ENCODE results near the gene RPL10A.

RPL10A gene

DNA sequence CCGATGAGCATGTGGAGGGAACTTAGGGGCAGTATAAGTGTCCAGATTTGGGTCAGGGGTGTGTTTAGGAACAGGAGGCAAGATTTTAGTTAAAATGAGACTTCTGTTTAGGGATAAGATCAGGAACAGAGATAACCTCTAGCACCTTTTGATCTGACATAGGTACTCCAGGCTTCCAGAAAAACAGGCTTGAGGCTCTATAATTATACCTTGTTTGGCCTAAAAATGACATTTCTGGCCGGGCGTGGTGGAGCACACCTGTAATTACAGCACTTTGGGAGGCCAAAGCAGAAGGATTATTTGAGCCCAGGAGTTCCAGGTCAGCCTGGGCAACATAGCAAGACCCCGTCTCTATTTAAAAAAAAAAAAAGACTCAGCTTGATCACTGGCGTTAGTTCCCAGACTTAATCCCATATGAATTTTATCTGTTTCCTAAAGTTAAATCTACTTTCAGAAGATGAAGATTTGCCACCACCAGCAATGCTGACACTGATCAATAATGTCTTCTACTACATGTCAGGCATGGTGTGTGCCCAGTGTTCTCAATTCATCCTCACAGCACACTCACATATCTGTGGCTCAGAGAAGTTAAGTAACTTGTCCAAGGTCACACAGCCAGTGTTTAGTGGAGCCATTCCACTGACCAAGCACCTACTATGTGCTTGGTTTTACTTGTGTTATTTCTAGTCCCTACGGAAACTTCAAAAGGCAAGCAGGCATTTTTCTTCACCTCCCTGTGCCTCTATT lies 50.5 kb downstream of the RPL10A start:
- Histone ChIP-seq H3K9me3 (no peaks in the 10 kb centered on the region), H3K36me3 (no peaks in the 10 kb centered on the region)

DNA sequence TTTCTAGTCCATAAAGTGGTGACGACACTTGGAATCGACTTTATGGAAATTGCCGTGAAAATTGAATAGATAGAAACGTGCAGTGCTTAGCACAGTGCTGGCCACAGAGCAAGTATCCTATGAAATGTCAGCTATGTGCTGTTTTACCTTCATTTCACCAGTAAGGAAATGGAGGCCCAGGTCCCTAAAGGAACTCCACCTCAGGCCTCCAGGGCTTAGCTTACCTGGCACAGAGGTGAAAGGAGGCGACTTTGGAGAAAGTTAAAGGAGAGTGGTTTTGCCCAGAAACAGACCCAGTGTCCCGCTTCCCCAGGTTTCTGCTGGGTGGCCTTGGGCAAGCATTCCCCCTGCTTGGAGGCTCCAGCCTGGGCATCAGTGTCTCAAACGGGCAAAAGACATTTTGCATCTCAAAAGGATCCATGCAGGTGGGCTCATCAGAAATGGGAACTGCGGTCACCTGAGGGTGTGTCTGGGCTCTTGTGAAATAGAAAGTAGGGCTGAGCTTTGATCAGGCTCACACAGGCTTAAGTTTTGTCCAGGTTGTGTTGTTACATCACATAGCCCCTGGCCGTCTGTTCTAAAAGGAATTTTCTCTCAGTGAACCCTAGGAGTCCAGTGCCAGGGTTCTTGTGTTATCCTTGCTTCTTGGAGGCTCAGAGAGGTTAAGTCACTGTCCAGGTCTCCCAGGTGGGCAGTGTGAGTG lies 51.3 kb downstream of the RPL10A start:
- Histone ChIP-seq H3K9me3 (no peaks in the 10 kb centered on the region), H3K4me1 (no peaks in the 10 kb centered on the region), H3K4me3 (ENCODE audit: low read depth, low read length) (no peak overlapping the region), H3K36me3 (no peaks in the 10 kb centered on the region), H3K27me3 (no peaks in the 10 kb centered on the region)
- DNase-seq, result no peak
- TF ChIP-seq, protein P1, sequence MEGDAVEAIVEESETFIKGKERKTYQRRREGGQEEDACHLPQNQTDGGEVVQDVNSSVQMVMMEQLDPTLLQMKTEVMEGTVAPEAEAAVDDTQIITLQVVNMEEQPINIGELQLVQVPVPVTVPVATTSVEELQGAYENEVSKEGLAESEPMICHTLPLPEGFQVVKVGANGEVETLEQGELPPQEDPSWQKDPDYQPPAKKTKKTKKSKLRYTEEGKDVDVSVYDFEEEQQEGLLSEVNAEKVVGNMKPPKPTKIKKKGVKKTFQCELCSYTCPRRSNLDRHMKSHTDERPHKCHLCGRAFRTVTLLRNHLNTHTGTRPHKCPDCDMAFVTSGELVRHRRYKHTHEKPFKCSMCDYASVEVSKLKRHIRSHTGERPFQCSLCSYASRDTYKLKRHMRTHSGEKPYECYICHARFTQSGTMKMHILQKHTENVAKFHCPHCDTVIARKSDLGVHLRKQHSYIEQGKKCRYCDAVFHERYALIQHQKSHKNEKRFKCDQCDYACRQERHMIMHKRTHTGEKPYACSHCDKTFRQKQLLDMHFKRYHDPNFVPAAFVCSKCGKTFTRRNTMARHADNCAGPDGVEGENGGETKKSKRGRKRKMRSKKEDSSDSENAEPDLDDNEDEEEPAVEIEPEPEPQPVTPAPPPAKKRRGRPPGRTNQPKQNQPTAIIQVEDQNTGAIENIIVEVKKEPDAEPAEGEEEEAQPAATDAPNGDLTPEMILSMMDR (IDR thresholded peaks at IDR 0.05; ENCODE audit: low read depth, low read length), result no peak

More for the DNA sequence above, 50.5 kb downstream of the RPL10A start:
- TF ChIP-seq, protein P1 (IDR thresholded peaks at IDR 0.05; ENCODE audit: low read depth, low read length), result no peak
- no peak overlapping the region for H3K4me3 ChIP-seq (ENCODE audit: low read depth, low read length)
- H3K27me3 ChIP-seq, result no peaks in the 10 kb centered on the region
- no peak for DNase-seq
- H3K4me1 ChIP-seq, result no peaks in the 10 kb centered on the region
